ENCODE data around the gene GRK5. TPM values are rescaled to one million over a fixed set of nuclear protein-coding genes. Genes with fewer than 3 reads are reported as not detected.
"Not testable (repeated sequence)": the region's sequence is repeated elsewhere in the genome, so short reads cannot be mapped to it uniquely, and the experiment has no call there.

Gene GRK5
- total RNA-seq, 1 donor from 2014 or later: 52.8 TPM

GRCh38 chr10:119459681-119460340, 252.4 kb downstream of the GRK5 start:
- H3K4me3 ChIP-seq: no peak overlapping the region
- no peak overlapping the region for H3K27ac ChIP-seq (replicated peaks)
- peaks cover 6% of the 10 kb centered on the region for H3K9me3 ChIP-seq (replicated peaks)
- no peak for DNase-seq
- TF ChIP-seq, protein P1, sequence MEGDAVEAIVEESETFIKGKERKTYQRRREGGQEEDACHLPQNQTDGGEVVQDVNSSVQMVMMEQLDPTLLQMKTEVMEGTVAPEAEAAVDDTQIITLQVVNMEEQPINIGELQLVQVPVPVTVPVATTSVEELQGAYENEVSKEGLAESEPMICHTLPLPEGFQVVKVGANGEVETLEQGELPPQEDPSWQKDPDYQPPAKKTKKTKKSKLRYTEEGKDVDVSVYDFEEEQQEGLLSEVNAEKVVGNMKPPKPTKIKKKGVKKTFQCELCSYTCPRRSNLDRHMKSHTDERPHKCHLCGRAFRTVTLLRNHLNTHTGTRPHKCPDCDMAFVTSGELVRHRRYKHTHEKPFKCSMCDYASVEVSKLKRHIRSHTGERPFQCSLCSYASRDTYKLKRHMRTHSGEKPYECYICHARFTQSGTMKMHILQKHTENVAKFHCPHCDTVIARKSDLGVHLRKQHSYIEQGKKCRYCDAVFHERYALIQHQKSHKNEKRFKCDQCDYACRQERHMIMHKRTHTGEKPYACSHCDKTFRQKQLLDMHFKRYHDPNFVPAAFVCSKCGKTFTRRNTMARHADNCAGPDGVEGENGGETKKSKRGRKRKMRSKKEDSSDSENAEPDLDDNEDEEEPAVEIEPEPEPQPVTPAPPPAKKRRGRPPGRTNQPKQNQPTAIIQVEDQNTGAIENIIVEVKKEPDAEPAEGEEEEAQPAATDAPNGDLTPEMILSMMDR (IDR thresholded peaks at IDR 0.05; ENCODE audit: borderline replicate concordance): no peak
- no peaks in the 10 kb centered on the region for H3K27me3 ChIP-seq (ENCODE audit: low read depth)
- intact Hi-C loops (cut with micrococcal nuclease): no loop called here
- no peaks in the 10 kb centered on the region for H3K4me1 ChIP-seq
- peaks cover 23% of the 10 kb centered on the region for H3K36me3 ChIP-seq

- intact Hi-C loops (cut with micrococcal nuclease): no loop called here
- TF ChIP-seq, protein P1 (IDR thresholded peaks at IDR 0.05; ENCODE audit: borderline replicate concordance): no peak
- Histone ChIP-seq H3K4me1 (no peaks in the 10 kb centered on the region), H3K9me3 (replicated peaks) (peaks cover 6% of the 10 kb centered on the region), H3K4me3 (no peak overlapping the region), H3K27ac (replicated peaks) (no peak overlapping the region), H3K27me3 (ENCODE audit: low read depth) (peaks cover 1% of the 10 kb centered on the region), H3K36me3 (peaks cover 16% of the 10 kb centered on the region)
- no peak for DNase-seq
These were observed 253.2 kb downstream of the GRK5 start for GRCh38 chr10:119460369-119461195.

DNA sequence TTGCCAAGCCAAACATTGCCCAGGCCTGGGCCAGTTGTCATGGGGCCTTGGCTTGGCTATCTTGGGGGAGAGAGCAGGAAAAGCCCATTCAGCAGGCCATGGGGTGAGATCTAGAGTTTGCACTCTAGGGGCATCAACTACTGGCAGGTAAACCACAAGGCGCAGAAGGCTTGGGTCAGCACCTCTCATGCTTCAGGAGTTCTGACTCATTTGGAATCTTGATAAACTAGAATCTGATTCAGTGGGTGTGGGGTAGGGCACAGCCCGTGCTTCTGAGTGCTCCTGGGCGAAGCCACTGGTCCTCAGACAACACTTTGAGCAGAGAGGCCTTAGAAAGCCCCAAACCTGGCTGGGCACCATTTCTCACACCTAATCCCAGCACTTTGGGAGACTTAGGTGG, 254.0 kb downstream of the GRK5 start:
- Histone ChIP-seq H3K27me3 (ENCODE audit: low read depth) (peaks cover 8% of the 10 kb centered on the region), H3K4me3 (no peak overlapping the region), H3K36me3 (peaks cover 8% of the 10 kb centered on the region), H3K27ac (replicated peaks) (no peak overlapping the region), H3K9me3 (replicated peaks) (peaks cover 6% of the 10 kb centered on the region), H3K4me1 (no peaks in the 10 kb centered on the region)
- no peak for DNase-seq
- TF ChIP-seq, protein P1 (IDR thresholded peaks at IDR 0.05; ENCODE audit: borderline replicate concordance): no peak
- intact Hi-C loops (cut with micrococcal nuclease): no loop called here

DNA sequence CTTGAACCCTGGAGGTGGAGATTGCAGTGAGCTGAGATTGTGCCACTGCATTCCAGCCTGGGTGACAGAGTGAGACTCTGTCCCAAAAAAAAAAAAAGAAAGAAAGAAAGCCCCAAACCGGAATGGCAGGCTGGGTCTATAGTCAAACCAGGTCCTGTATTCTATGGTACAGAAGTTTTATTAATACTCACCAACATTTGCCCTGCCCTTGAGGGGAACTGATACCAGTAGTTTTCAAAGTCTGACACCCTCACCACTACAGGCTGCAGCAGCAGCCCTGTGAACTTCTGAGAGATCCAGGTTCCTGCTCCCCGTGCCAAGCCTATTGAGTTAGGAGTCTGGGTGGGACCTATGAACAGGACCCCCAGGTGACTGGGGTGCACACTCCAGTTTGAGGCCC, 254.6 kb downstream of the GRK5 start:
- Histone ChIP-seq H3K9me3 (replicated peaks) (peaks cover 6% of the 10 kb centered on the region), H3K27me3 (ENCODE audit: low read depth) (peaks cover 8% of the 10 kb centered on the region), H3K4me3 (no peak overlapping the region), H3K4me1 (no peaks in the 10 kb centered on the region), H3K36me3 (peaks cover 5% of the 10 kb centered on the region), H3K27ac (replicated peaks) (no peak overlapping the region)
- no peak for DNase-seq
- intact Hi-C loops (cut with micrococcal nuclease): no loop called here
- TF ChIP-seq, protein P1 (IDR thresholded peaks at IDR 0.05; ENCODE audit: borderline replicate concordance): no peak

GRCh38 chr10:119462773-119463172, 255.4 kb downstream of the GRK5 start:
- H3K27ac ChIP-seq (replicated peaks): no peak overlapping the region
- H3K36me3 ChIP-seq: no peaks in the 10 kb centered on the region
- TF ChIP-seq, protein P1 (IDR thresholded peaks at IDR 0.05; ENCODE audit: borderline replicate concordance): no peak
- DNase-seq: no peak
- H3K4me1 ChIP-seq: no peaks in the 10 kb centered on the region
- intact Hi-C loops (cut with micrococcal nuclease): no loop called here
- H3K9me3 ChIP-seq (replicated peaks): peaks cover 6% of the 10 kb centered on the region
- peaks cover 8% of the 10 kb centered on the region for H3K27me3 ChIP-seq (ENCODE audit: low read depth)
- H3K4me3 ChIP-seq: no peak overlapping the region

- H3K9me3 ChIP-seq (replicated peaks); H3K27ac ChIP-seq (replicated peaks); H3K36me3 ChIP-seq; DNase-seq; intact Hi-C loops (cut with micrococcal nuclease); H3K27me3 ChIP-seq (ENCODE audit: low read depth); H3K4me1 ChIP-seq; H3K4me3 ChIP-seq: not testable (repeated sequence)
These were observed 255.8 kb downstream of the GRK5 start for GRCh38 chr10:119463195-119463594.

Data from left ventricle myocardium inferior (tissue), 1 donor.